ENCODE results near the gene LMF1. TPM values are rescaled to one million over a fixed set of nuclear protein-coding genes. Genes with fewer than 3 reads are reported as not detected.

Gene LMF1
- total RNA-seq, 1 donor from 2014 or later = 21.4 TPM

DNA sequence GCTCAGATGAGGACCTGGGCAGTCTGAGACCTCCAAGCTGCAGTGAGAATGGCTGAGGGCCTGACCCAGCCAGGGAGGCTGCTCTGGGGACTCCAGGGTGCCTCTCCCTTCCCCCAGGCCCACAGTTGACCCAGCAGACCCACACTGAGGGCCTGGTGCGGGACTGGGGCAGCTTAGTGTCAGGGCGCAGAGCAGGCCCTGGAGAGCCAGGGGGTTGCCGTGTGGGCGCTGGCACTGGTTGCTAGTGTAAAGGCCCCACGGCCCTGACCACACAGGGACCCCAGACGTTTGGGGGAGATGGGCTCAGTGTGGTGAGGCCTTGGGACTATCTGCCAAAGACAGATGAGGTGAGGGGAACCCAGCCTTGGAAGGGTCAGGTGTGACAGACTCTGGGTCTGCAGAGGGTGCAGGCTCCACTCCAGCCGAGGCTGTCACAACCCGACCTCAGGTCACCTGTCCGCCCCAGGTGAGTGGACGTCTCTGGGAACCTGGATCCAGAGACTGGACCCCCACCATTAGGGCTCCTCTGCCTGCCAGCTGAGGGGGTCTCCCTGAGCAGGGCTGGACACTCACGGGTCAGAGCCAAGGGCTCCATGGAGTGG, 119.5 kb downstream of the LMF1 start:
- Mint-ChIP-seq H3K36me3 (peaks cover 5% of the 10 kb centered on the region), H3K27ac (no peak overlapping the region), H3K27me3 (no peaks in the 10 kb centered on the region), H3K4me1 (ENCODE audit: unreplicated experiment) (no peaks in the 10 kb centered on the region), H3K9me3 (peaks cover 8% of the 10 kb centered on the region), H3K4me3 (no peak overlapping the region)
- TF ChIP-seq, protein P1, sequence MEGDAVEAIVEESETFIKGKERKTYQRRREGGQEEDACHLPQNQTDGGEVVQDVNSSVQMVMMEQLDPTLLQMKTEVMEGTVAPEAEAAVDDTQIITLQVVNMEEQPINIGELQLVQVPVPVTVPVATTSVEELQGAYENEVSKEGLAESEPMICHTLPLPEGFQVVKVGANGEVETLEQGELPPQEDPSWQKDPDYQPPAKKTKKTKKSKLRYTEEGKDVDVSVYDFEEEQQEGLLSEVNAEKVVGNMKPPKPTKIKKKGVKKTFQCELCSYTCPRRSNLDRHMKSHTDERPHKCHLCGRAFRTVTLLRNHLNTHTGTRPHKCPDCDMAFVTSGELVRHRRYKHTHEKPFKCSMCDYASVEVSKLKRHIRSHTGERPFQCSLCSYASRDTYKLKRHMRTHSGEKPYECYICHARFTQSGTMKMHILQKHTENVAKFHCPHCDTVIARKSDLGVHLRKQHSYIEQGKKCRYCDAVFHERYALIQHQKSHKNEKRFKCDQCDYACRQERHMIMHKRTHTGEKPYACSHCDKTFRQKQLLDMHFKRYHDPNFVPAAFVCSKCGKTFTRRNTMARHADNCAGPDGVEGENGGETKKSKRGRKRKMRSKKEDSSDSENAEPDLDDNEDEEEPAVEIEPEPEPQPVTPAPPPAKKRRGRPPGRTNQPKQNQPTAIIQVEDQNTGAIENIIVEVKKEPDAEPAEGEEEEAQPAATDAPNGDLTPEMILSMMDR (conservative IDR thresholded peaks at IDR 0.05) = no peak
- DNase-seq (ENCODE audit: extremely low spot score, unreplicated experiment) = no peak

DNA sequence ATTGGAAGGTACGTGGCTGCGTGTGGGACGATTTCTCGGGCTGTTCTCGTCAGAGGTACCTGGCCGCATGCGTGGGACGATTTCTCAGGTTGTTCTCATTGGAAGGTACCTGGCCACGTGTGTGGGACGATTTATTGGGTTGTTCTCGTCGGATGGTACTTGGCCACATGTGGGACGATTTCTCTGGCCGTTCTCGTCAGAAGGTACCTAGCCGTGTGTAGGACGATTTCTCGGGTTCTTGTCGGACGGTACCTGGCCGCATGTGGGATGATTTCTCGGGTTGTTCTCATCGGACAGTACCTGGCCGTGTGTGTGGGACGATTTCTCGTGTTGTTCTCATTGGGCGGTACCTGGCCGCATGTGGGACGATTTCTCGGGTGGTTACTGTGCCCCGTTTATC, 120.1 kb downstream of the LMF1 start:
- no peak for DNase-seq (ENCODE audit: extremely low spot score, unreplicated experiment)
- Mint-ChIP-seq H3K36me3 (peaks cover 5% of the 10 kb centered on the region), H3K9me3 (peaks cover 8% of the 10 kb centered on the region), H3K27ac (no peak overlapping the region), H3K4me3 (no peak overlapping the region), H3K4me1 (ENCODE audit: unreplicated experiment) (no peaks in the 10 kb centered on the region), H3K27me3 (no peaks in the 10 kb centered on the region)
- TF ChIP-seq, protein P1 (conservative IDR thresholded peaks at IDR 0.05) = no peak

DNA sequence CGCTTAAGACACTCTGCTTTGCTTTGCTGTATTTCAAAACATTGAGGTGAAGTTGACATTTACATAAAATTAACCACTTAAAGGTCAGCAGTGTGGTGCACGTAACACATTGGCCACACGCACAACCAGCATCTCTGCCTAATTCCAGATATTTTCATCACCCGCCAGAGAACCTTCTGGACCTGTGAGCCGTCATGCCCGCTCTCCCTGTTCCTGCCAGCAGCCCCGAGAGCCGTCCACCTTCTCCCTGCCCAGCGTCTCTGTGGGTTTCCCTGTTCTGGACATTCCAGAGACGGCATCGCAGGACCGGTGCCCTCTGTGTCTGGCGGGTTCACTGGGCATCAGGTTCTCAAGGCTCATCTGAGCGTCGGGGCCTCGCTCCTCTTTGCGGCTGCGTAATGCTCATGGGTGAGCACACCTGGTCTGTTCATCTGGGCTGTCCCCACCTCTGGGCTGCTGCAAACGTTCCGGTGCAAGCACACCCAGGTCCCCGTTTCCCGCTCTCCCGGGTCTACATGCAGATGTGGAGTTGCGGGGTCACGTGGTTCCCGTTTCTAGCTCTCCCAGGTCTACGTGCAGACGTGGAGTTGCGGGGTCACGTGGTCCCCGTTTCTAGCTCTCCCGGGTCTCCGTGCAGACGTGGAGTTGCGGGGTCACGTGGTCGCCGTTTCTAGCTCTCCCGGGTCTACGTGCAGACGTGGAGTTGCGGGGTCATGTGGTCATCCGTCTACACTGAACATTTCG, 122.1 kb downstream of the LMF1 start:
- no peak overlapping the region for H3K4me3 Mint-ChIP-seq

DNA sequence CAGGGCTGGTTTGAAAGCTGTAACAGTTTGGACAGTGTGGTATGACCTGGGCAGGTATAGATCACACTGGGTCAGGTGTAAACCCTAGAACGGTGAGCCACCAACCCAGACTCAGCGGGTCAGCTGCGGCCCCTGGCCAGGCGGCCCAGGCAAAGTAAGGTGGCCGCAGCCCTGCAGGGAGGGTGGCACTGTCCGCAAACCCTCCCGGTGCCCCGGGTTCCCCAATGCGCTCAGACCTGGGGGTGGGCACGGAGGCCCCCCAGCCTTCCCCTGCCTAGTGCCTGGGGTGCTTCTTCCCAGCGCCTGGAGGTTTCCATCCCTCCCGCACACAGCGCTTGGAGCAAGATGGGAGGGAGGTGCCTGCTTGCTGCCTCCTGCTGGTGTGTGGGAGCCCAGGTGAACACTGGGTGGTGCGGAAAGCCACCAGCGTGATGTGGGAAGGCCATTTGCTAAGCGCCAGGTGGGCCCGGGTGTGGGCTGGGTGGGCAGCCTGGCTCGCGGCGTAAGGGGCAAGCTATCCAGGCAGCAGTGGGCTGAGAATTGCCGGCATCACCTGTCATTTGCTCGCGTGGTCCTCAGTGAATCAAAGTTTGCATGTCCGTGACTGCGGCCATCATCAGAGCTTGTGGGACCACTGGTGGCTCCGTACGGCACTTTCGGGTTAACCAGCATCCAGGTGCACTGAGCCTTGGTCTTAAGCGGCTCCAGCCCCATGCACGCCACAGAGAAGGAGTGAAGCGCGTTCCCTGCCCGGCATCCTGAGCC, 122.9 kb downstream of the LMF1 start:
- no peaks in the 10 kb centered on the region for H3K27me3 Mint-ChIP-seq
- no peaks in the 10 kb centered on the region for H3K36me3 Mint-ChIP-seq
- peaks cover 8% of the 10 kb centered on the region for H3K9me3 Mint-ChIP-seq
- H3K27ac Mint-ChIP-seq = no peak overlapping the region
- H3K4me3 Mint-ChIP-seq = no peak overlapping the region
- TF ChIP-seq, protein P1 (conservative IDR thresholded peaks at IDR 0.05) = no peak
- no peak for DNase-seq (ENCODE audit: extremely low spot score, unreplicated experiment)
- no peaks in the 10 kb centered on the region for H3K4me1 Mint-ChIP-seq (ENCODE audit: unreplicated experiment)

More for the DNA sequence above, 122.1 kb downstream of the LMF1 start:
- Mint-ChIP-seq H3K27ac (no peak overlapping the region), H3K36me3 (peaks cover 4% of the 10 kb centered on the region), H3K4me1 (ENCODE audit: unreplicated experiment) (no peaks in the 10 kb centered on the region), H3K9me3 (peaks cover 8% of the 10 kb centered on the region), H3K27me3 (no peaks in the 10 kb centered on the region)
- TF ChIP-seq, protein P1 (conservative IDR thresholded peaks at IDR 0.05) = no peak
- DNase-seq (ENCODE audit: extremely low spot score, unreplicated experiment) = no peak

DNA sequence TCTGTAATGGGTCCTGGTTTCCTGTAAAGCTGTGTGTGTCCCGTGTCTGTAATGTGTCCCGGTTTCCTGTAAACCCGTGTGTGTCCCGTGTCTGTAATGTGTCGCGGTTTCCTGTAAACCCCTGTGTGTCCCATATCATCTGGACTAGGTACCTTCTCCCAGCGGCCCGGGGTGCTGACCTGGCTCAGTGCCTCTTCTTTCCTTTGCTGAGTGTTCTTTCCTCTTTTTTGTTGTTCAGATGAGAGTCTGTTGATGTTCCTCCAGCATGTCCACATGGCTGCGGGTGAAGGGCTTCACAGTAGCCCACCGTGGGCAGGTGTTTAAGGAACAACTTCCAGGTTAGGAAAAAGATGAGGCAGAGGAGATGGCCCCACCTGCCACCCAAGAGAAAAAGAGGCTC, 123.6 kb downstream of the LMF1 start:
- no peak overlapping the region for H3K4me3 Mint-ChIP-seq
- DNase-seq (ENCODE audit: extremely low spot score, unreplicated experiment) = no peak
- no peaks in the 10 kb centered on the region for H3K27me3 Mint-ChIP-seq
- no peak overlapping the region for H3K27ac Mint-ChIP-seq
- no peaks in the 10 kb centered on the region for H3K4me1 Mint-ChIP-seq (ENCODE audit: unreplicated experiment)
- peaks cover 8% of the 10 kb centered on the region for H3K9me3 Mint-ChIP-seq
- no peaks in the 10 kb centered on the region for H3K36me3 Mint-ChIP-seq
- TF ChIP-seq, protein P1 (conservative IDR thresholded peaks at IDR 0.05) = no peak
